Liver (tissue), 9 donors: ENCODE results near the gene PCDH9. TPM values are rescaled to one million over a fixed set of nuclear protein-coding genes. Genes with fewer than 3 reads are reported as not detected.

Source experiments
- DNase-seq: peaks from one replicate; pipeline ENCODE4 v3.0.0-alpha.2; 2017; ENCODE audit warnings: low spot score
- H3K27ac ChIP-seq, 2 donors: one replicate each; pipeline ENCODE4 v1.7.0; 2013; ENCODE audit warnings: inconsistent platforms in 2 of 2, low read length in 2 of 2, control low read depth in 1 of 2, low read depth in 1 of 2, mild to moderate bottlenecking in 1 of 2
- H3K27me3 ChIP-seq, 4 donors: one replicate each; pipeline versions ENCODE4 v1.6.1 to v1.7.0; 2013; ENCODE audit warnings: low read length in 3 of 4, inconsistent platforms in 1 of 4, mild to moderate bottlenecking in 1 of 4, moderate library complexity in 1 of 4; ENCODE audit not compliant: control insufficient read depth in 4 of 4, insufficient read depth in 4 of 4
- H3K36me3 ChIP-seq, 4 donors: one replicate each; pipeline versions ENCODE4 v1.6.1 to v1.7.0; 2013; ENCODE audit warnings: low read length in 3 of 4, mild to moderate bottlenecking in 3 of 4, low read depth in 1 of 4, moderate library complexity in 1 of 4; ENCODE audit not compliant: control insufficient read depth in 4 of 4, insufficient read depth in 3 of 4
- H3K4me1 ChIP-seq, 4 donors: one replicate each; pipeline versions ENCODE4 v1.6.1 to v1.7.0; 2013; ENCODE audit warnings: low read length in 3 of 4, mild to moderate bottlenecking in 3 of 4, moderate library complexity in 1 of 4; ENCODE audit not compliant: control insufficient read depth in 4 of 4, insufficient read depth in 4 of 4
- H3K4me3 ChIP-seq, 3 donors: one replicate each; pipeline versions ENCODE4 v1.6.1 to v1.7.0; 2013; ENCODE audit warnings: low read length in 3 of 3, control low read depth in 1 of 3, low read depth in 1 of 3, mild to moderate bottlenecking in 1 of 3
- H3K9ac ChIP-seq, 2 donors: one replicate each; pipeline ENCODE4 v1.7.0; 2013; ENCODE audit warnings: low read length in 2 of 2, mild to moderate bottlenecking in 2 of 2, moderate library complexity in 2 of 2, control low read depth in 1 of 2, low read depth in 1 of 2
- H3K9me3 ChIP-seq, 4 donors: one replicate each; pipeline versions ENCODE4 v1.6.1 to v1.7.0; 2013; ENCODE audit warnings: low read length in 3 of 4; ENCODE audit not compliant: control insufficient read depth in 4 of 4
- CTCF ChIP-seq: fragments of 150-350 bp; IDR thresholded peaks from 2 replicates; pipeline ENCODE4 v1.5.1; 2017; ENCODE audit warnings: improper control_type of control experiment, low read depth, low read length; ENCODE audit not compliant: missing input control
- FOXA1 ChIP-seq: IDR thresholded peaks from 2 replicates; pipeline ENCODE4 v1.6.1; 2016; ENCODE audit warnings: antibody characterized with exemption
- HNF4A ChIP-seq, 2 donors: conservative IDR thresholded peaks; 2 replicates each; pipeline ENCODE4 v1.6.1; 2016; ENCODE audit warnings: antibody characterized with exemption in 2 of 2, mild to moderate bottlenecking in 2 of 2
- HNF4G ChIP-seq: IDR thresholded peaks from 2 replicates; pipeline ENCODE4 v1.6.1; 2016; ENCODE audit warnings: antibody characterized with exemption
- JUND ChIP-seq, 2 donors: IDR thresholded peaks; 2 replicates each; pipeline ENCODE4 v1.6.1; 2016; ENCODE audit warnings: antibody characterized with exemption in 2 of 2
- MAX ChIP-seq: IDR thresholded peaks from 2 replicates; pipeline ENCODE4 v1.6.1; 2016; ENCODE audit warnings: antibody characterized with exemption
- NR2F2 ChIP-seq: IDR thresholded peaks from 2 replicates; pipeline ENCODE4 v1.6.1; 2016; ENCODE audit warnings: antibody characterized with exemption
- RAD21 ChIP-seq, 2 donors: IDR thresholded peaks; 2 replicates each; pipeline ENCODE4 v1.6.1; 2016; ENCODE audit warnings: antibody characterized with exemption in 2 of 2, mild to moderate bottlenecking in 2 of 2
- RXRA ChIP-seq, 2 donors: IDR thresholded peaks; 2 replicates each; pipeline ENCODE4 v1.6.1; 2017 to 2018; ENCODE audit warnings: antibody characterized with exemption in 2 of 2, mild to moderate bottlenecking in 1 of 2
- SP1 ChIP-seq: IDR thresholded peaks from 2 replicates; pipeline ENCODE4 v1.6.1; 2018; ENCODE audit warnings: antibody characterized with exemption, mild to moderate bottlenecking
- TAF1 ChIP-seq: conservative IDR thresholded peaks from 2 replicates; pipeline ENCODE4 v1.6.1; 2016; ENCODE audit warnings: antibody characterized with exemption, mild to moderate bottlenecking
- YY1 ChIP-seq: IDR thresholded peaks from 2 replicates; pipeline ENCODE4 v1.6.1; 2016; ENCODE audit warnings: antibody characterized with exemption, mild to moderate bottlenecking
- ZBTB33 ChIP-seq: IDR thresholded peaks from 2 replicates; pipeline ENCODE4 v1.6.1; 2016; ENCODE audit warnings: antibody characterized with exemption
- WGBS: extraction: QIAGEN DNeasy Blood & Tissue Kit; methylation state at CpG from one replicate; pipeline ENCODE4 v1.1.7; 2013; 5-methylcytosine and 5-hydroxymethylcytosine counted together
- polyA plus RNA-seq, 2 donors: library from polyadenylated mRNA; stranded (reverse) in 1 of 2; unstranded in 1 of 2; fragments of 200-250 nt in 1 of 2; fragments of >200 nt in 1 of 2; fragmentation: Nextera tagmentation in 1 of 2; extraction: Ambion mirVana in 1 of 2; gene quantifications; one replicate each; pipeline versions ENCODE4 v1.2.1 to v1.2.3, GENCODE V29; 2013 to 2015
- total RNA-seq, 2 donors: library from RNA; depleted of rRNA; stranded (reverse); fragments of >200 nt; gene quantifications; one replicate each; pipeline ENCODE4 v1.2.3, GENCODE V29; 2014
- donor health status: healthy.
- donor health status: healthy.
- donor health status: healthy.
- donor health status: healthy.
- donor health status: healthy.

PCDH9 gene
- total and polyA plus RNA-seq, 4 donors: 0.90 to 4.0 (median 2.2) TPM

- Histone ChIP-seq H3K4me3 (no peak overlapping the region), H3K4me1 (no peaks in the 10 kb centered on the region), H3K27ac (no peak overlapping the region), H3K36me3 (no peaks in the 10 kb centered on the region), H3K27me3 (no peaks in the 10 kb centered on the region), H3K9ac (no peak overlapping the region), H3K9me3 (no peaks in the 10 kb centered on the region)
- DNase-seq: no peak
- TF ChIP-seq HNF4A (conservative IDR thresholded peaks at IDR 0.05) (no peak), TAF1 (no peak), JUND (IDR thresholded peaks at IDR 0.05) (no peak)
Measured at GRCh38 chr13:66693656-66694055, 536.5 kb downstream of the PCDH9 start.

- 74% methylated on average over 3 of the region's 3 CpGs for WGBS
- H3K9me3 ChIP-seq: no peaks in the 10 kb centered on the region
Measured at GRCh38 chr13:66691149-66691548, 539.0 kb downstream of the PCDH9 start.

GRCh38 chr13:66689628-66690027, 540.5 kb downstream of the PCDH9 start:
- Histone ChIP-seq H3K27ac (no peak overlapping the region), H3K9me3 (peaks cover 0 to 9% (median 3%) of the 10 kb centered on the region in 4 donors), H3K4me1 (no peaks in the 10 kb centered on the region), H3K27me3 (no peaks in the 10 kb centered on the region), H3K4me3 (no peak overlapping the region), H3K36me3 (no peaks in the 10 kb centered on the region), H3K9ac (no peak overlapping the region)
- 19% methylated on average over 4 of the region's 4 CpGs for WGBS
- TF ChIP-seq NR2F2 (no peak), MAX (no peak), CTCF (peak; percentile 13), FOXA1 (no peak), ZBTB33 (no peak), SP1 (no peak), HNF4A (conservative IDR thresholded peaks at IDR 0.05) (no peak), YY1 (no peak), HNF4G (no peak), JUND (IDR thresholded peaks at IDR 0.05) (no peak), RAD21 (IDR thresholded peaks at IDR 0.05) (peak; percentile 53 to 75), RXRA (IDR thresholded peaks at IDR 0.05) (no peak)
- no peak for DNase-seq

More at GRCh38 chr13:66691149-66691548, 539.0 kb downstream of the PCDH9 start:
- H3K4me1 ChIP-seq: no peaks in the 10 kb centered on the region
- DNase-seq: no peak
- no peak for TF ChIP-seq MAX
- no peak for TF ChIP-seq RXRA (IDR thresholded peaks at IDR 0.05)
- no peak for TF ChIP-seq SP1
- H3K27me3 ChIP-seq: no peaks in the 10 kb centered on the region
- H3K36me3 ChIP-seq: no peaks in the 10 kb centered on the region
- no peak overlapping the region for H3K27ac ChIP-seq
- H3K4me3 ChIP-seq: no peak overlapping the region
- no peak overlapping the region for H3K9ac ChIP-seq
